ENCODE measurements around the gene RIPK4. TPM values are rescaled to one million over a fixed set of nuclear protein-coding genes. Genes with fewer than 3 reads are reported as not detected.
A peak's percentile ranks its signal among the peaks of the same experiment; 100 is the strongest.

The RIPK4 gene
- total and polyA plus RNA-seq, 2 donors from 2014 or later: 11.6 to 32.6 TPM

DNA sequence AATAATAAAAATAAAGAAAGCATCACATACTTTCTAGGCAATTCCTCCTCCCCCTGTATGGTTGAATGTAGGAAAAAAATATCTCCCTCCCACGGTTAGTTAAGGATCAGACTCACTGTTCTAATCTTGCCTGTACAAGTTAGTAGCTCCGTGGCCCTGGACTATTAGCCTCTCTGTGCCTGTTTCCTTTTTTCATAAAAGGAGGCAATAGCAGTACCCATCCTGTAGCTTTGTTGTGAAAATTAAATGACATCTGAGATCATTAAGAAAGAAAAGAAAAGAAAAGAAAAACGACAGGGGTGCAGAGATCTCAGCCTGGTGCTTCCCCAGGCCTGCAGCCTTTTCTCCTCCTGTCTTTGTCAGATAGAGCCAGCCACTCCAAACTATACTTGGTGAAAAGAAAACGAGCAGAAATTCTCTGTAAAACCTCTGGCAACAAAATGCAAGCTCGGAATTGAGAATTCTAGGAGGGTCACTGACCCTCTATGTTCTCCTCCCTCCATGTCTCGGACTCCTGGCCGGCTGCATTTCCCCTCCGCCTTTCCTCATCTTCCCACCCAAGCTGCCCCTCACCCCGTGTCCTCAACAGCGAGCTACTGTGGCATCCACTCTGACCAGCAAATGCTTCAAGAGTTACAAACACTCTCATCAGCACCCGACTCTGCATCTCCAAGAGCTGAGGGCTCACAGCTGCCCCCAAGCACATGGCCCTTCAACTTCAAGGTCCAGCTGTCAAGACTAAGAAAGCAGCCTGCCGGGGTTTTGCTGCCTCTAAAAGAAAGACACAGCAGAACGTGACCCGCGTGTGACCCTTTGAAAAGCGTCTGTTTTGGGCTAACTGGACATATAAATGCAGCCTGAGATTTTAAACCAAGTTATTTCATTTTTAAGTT lies 13.6 kb downstream of the RIPK4 start:
- peak in 1 of 5 donors; percentile 42 for DNase-seq
- Histone ChIP-seq H3K9ac (ENCODE audit: low read length in 3 of 3) (no peak overlapping the region), H3K27ac (ENCODE audit: low read depth in 2 of 2, low read length in 2 of 2) (no peak overlapping the region), H3K9me3 (ENCODE audit: control insufficient read depth in 2 of 3, insufficient read depth in 1 of 3, low read length in 3 of 3) (no peaks in the 10 kb centered on the region), H3K4me3 (ENCODE audit: low read length in 3 of 3) (no peak overlapping the region), H3K4me1 (ENCODE audit: control insufficient read depth in 2 of 3, insufficient read depth in 2 of 3, low read depth in 1 of 3, low read length in 3 of 3) (peaks cover 3 to 36% (median 35%) of the 10 kb centered on the region in 3 donors), H3K27me3 (ENCODE audit: control insufficient read depth, insufficient read depth, low read length) (no peaks in the 10 kb centered on the region), H3K36me3 (ENCODE audit: control insufficient read depth in 2 of 3, insufficient read depth in 3 of 3, low read length in 3 of 3) (peaks cover 0 to 40% (median 14%) of the 10 kb centered on the region in 3 donors)
- no peak for TF ChIP-seq CTCF (IDR thresholded peaks at IDR 0.05; ENCODE audit: borderline replicate concordance, extremely low read depth, insufficient read depth)
- intact Hi-C loops (cut with DNase I): no loop called here
- FAIRE-seq: no peak

- intact Hi-C loops (cut with DNase I): no loop called here
- Histone ChIP-seq H3K4me3 (ENCODE audit: low read length in 3 of 3) (no peak overlapping the region), H3K36me3 (ENCODE audit: control insufficient read depth in 2 of 3, insufficient read depth in 3 of 3, low read length in 3 of 3) (peaks cover 0 to 48% (median 18%) of the 10 kb centered on the region in 3 donors), H3K4me1 (ENCODE audit: control insufficient read depth in 2 of 3, insufficient read depth in 2 of 3, low read depth in 1 of 3, low read length in 3 of 3) (peaks cover 3 to 35% (median 35%) of the 10 kb centered on the region in 3 donors), H3K9ac (ENCODE audit: low read length in 3 of 3) (peak overlapping the region in 1 of 3 donors; percentile 31), H3K27ac (ENCODE audit: low read depth in 2 of 2, low read length in 2 of 2) (peak overlapping the region in 1 of 2 donors; percentile 53), H3K27me3 (ENCODE audit: control insufficient read depth, insufficient read depth, low read length) (no peaks in the 10 kb centered on the region), H3K9me3 (ENCODE audit: control insufficient read depth in 2 of 3, insufficient read depth in 1 of 3, low read length in 3 of 3) (no peaks in the 10 kb centered on the region)
- FAIRE-seq: no peak
- DNase-seq: peak; percentile 73 to 82 (median 77)
- TF ChIP-seq CTCF (IDR thresholded peaks at IDR 0.05; ENCODE audit: borderline replicate concordance, extremely low read depth, insufficient read depth): no peak
These were observed 14.6 kb downstream of the RIPK4 start for GRCh38 chr21:41752231-41752681.

GRCh38 chr21:41751611-41752011 lies 15.2 kb downstream of the RIPK4 start:
- Histone ChIP-seq H3K36me3 (ENCODE audit: control insufficient read depth in 2 of 3, insufficient read depth in 3 of 3, low read length in 3 of 3) (peaks cover 2 to 54% (median 24%) of the 10 kb centered on the region in 3 donors), H3K4me3 (ENCODE audit: low read length in 3 of 3) (no peak overlapping the region), H3K4me1 (ENCODE audit: control insufficient read depth in 2 of 3, insufficient read depth in 2 of 3, low read depth in 1 of 3, low read length in 3 of 3) (peaks cover 3 to 35% (median 31%) of the 10 kb centered on the region in 3 donors), H3K9ac (ENCODE audit: low read length in 3 of 3) (no peak overlapping the region), H3K27ac (ENCODE audit: low read depth in 2 of 2, low read length in 2 of 2) (peak overlapping the region; percentile 44 to 53), H3K27me3 (ENCODE audit: control insufficient read depth, insufficient read depth, low read length) (no peaks in the 10 kb centered on the region), H3K9me3 (ENCODE audit: control insufficient read depth in 2 of 3, insufficient read depth in 1 of 3, low read length in 3 of 3) (no peaks in the 10 kb centered on the region)
- TF ChIP-seq CTCF (IDR thresholded peaks at IDR 0.05; ENCODE audit: borderline replicate concordance, extremely low read depth, insufficient read depth): no peak
- no peak for FAIRE-seq
- intact Hi-C loops (cut with DNase I): no loop called here
- DNase-seq: peak in 4 of 5 donors; percentile 48 to 61 (median 51)
